Measurements from ENCODE around the gene GRIK1.

DNA sequence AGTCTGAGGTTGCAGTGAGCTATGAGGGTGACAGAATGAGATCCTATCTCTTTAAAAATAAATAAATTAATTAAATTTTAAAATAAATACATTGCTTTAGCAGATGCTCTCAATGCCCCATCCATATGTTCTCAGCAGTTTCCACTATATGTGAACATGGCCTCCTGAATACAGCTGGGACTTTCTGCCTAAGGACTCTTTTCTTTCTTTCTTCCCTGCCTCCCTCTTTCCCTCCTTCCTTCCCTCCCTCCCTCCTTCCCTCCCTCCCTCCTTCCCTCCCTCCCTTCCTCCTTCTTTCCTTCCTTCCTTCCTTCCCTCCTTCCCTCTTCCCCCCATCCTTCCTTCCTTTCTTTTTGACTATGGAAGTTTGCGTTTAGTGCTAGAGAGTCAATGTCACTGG lies 10.2 kb upstream of the GRIK1 start:
- TF ChIP-seq, protein P1, sequence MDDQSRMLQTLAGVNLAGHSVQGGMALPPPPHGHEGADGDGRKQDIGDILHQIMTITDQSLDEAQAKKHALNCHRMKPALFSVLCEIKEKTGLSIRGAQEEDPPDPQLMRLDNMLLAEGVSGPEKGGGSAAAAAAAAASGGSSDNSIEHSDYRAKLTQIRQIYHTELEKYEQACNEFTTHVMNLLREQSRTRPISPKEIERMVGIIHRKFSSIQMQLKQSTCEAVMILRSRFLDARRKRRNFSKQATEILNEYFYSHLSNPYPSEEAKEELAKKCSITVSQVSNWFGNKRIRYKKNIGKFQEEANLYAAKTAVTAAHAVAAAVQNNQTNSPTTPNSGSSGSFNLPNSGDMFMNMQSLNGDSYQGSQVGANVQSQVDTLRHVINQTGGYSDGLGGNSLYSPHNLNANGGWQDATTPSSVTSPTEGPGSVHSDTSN (CRISPR knock-in tag; IDR thresholded peaks at IDR 0.05) = no peak
- TF ChIP-seq, protein P2, sequence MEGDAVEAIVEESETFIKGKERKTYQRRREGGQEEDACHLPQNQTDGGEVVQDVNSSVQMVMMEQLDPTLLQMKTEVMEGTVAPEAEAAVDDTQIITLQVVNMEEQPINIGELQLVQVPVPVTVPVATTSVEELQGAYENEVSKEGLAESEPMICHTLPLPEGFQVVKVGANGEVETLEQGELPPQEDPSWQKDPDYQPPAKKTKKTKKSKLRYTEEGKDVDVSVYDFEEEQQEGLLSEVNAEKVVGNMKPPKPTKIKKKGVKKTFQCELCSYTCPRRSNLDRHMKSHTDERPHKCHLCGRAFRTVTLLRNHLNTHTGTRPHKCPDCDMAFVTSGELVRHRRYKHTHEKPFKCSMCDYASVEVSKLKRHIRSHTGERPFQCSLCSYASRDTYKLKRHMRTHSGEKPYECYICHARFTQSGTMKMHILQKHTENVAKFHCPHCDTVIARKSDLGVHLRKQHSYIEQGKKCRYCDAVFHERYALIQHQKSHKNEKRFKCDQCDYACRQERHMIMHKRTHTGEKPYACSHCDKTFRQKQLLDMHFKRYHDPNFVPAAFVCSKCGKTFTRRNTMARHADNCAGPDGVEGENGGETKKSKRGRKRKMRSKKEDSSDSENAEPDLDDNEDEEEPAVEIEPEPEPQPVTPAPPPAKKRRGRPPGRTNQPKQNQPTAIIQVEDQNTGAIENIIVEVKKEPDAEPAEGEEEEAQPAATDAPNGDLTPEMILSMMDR (tag by site-specific recombination; IDR thresholded peaks at IDR 0.05) = no peak
- no peak for TF ChIP-seq ZNF114 (tag by site-specific recombination; IDR thresholded peaks at IDR 0.05)
- TF ChIP-seq ZNF280D (tag by site-specific recombination; IDR thresholded peaks at IDR 0.05) = no peak
- no peak for TF ChIP-seq ZNF274 (IDR thresholded peaks at IDR 0.05; ENCODE audit: low read length)
- TF ChIP-seq ZNF274 (tag by site-specific recombination; IDR thresholded peaks at IDR 0.05; ENCODE audit: borderline replicate concordance) = no peak
